HCT116 (cell line): Measurements from ENCODE around the gene CIBAR2.

ENCODE experiments used
- EZH2 ChIP-seq: fragments of 200-600 bp; sonication (generic); IDR thresholded peaks from 2 replicates; pipeline ENCODE4 v1.6.1; 2017; ENCODE audit warnings: antibody characterized with exemption, mixed run types
- EZH2phosphoT487 ChIP-seq: fragments of 200-600 bp; IDR thresholded peaks from 2 replicates; pipeline ENCODE4 v1.6.1; 2018; ENCODE audit warnings: antibody characterized with exemption, borderline replicate concordance
- MAX ChIP-seq: IDR thresholded peaks from 2 replicates; pipeline ENCODE4 v1.6.1; 2012
- POLR2A ChIP-seq: IDR thresholded peaks from 2 replicates; pipeline ENCODE4 v1.7.0; 2011; ENCODE audit warnings: borderline replicate concordance; ENCODE audit not compliant: insufficient read depth, insufficient read length; ENCODE audit errors: extremely low read depth
- POLR2AphosphoS5 ChIP-seq: IDR thresholded peaks from 2 replicates; pipeline ENCODE4 v1.6.1; 2011; ENCODE audit warnings: mild to moderate bottlenecking, low read depth, low read length, moderate library complexity
- RAD21 ChIP-seq: IDR thresholded peaks from 2 replicates; pipeline ENCODE4 v1.6.1; 2012; ENCODE audit warnings: low read depth, mild to moderate bottlenecking
- YY1 ChIP-seq: IDR thresholded peaks from 2 replicates; pipeline ENCODE4 v1.6.1; 2011; ENCODE audit warnings: low read length, low read depth, moderate library complexity, mild to moderate bottlenecking; ENCODE audit not compliant: insufficient replicate concordance; ENCODE audit errors: extremely low read depth
- ZFX ChIP-seq: fragments of 450-650 bp; IDR thresholded peaks from 2 replicates; pipeline ENCODE4 v1.6.1; 2017
- TF ChIP-seq, protein P1 (sequence below), 3 experiments: fragments of 200-600 bp in 1 of 3; sonication (generic) in 1 of 3; IDR thresholded peaks in 2 of 3; conservative IDR thresholded peaks in 1 of 3; 2 replicates each; pipeline ENCODE4 v1.5.1; 2012 to 2017; ENCODE audit warnings: low read depth in 2 of 3, low read length in 2 of 3, antibody characterized with exemption in 1 of 3, borderline replicate concordance in 1 of 3, control low read depth in 1 of 3, mild to moderate bottlenecking in 1 of 3, mixed read lengths in 1 of 3, mixed run types in 1 of 3, moderate library complexity in 1 of 3; ENCODE audit not compliant: insufficient read depth in 1 of 3
- TF ChIP-seq, protein P2 (sequence below): IDR thresholded peaks from 2 replicates; pipeline ENCODE4 v1.6.1; 2012

DNA sequence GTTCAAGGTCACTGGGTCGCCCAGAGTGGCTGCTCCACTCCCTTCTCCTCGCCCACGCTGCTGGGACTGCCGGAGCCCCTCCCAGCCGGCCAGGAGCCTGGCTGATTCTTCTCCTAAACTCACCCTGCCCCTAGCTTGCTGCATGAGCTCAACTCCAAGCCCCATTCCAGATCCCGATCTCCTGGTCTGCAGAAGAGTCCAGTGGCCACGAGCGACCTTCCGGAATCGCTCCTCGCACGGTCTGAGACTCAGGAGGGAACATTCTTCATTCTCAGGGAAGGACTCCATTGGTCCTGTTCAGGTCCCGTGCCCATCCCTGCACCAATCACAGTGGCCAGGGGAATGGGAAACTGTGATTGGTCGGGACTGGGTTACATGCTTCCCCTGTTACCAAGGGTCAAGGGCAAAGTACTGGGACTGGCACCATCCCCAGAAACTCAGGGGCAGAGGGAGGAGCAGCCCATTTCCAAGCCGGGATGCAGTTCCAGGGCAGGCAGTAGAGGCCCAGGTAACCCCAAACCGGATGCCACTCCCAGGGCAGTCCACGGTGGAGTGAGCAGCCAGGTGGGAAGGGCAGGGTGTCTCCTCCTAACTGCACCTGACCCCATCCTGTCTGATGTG, 24.5 kb upstream of the CIBAR2 start:
- TF ChIP-seq, protein P1, sequence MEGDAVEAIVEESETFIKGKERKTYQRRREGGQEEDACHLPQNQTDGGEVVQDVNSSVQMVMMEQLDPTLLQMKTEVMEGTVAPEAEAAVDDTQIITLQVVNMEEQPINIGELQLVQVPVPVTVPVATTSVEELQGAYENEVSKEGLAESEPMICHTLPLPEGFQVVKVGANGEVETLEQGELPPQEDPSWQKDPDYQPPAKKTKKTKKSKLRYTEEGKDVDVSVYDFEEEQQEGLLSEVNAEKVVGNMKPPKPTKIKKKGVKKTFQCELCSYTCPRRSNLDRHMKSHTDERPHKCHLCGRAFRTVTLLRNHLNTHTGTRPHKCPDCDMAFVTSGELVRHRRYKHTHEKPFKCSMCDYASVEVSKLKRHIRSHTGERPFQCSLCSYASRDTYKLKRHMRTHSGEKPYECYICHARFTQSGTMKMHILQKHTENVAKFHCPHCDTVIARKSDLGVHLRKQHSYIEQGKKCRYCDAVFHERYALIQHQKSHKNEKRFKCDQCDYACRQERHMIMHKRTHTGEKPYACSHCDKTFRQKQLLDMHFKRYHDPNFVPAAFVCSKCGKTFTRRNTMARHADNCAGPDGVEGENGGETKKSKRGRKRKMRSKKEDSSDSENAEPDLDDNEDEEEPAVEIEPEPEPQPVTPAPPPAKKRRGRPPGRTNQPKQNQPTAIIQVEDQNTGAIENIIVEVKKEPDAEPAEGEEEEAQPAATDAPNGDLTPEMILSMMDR (IDR thresholded peaks at IDR 0.05 in 2 of 3, conservative IDR thresholded peaks at IDR 0.05 in 1 of 3; ENCODE audit: borderline replicate concordance in 1 of 3, insufficient read depth in 1 of 3, low read depth in 2 of 3, low read length in 2 of 3): no peak
- TF ChIP-seq POLR2AphosphoS5 (no peak), MAX (no peak), YY1 (no peak), EZH2phosphoT487 (no peak), ZFX (no peak), EZH2 (no peak), POLR2A (no peak), RAD21 (no peak)
- TF ChIP-seq, protein P2, sequence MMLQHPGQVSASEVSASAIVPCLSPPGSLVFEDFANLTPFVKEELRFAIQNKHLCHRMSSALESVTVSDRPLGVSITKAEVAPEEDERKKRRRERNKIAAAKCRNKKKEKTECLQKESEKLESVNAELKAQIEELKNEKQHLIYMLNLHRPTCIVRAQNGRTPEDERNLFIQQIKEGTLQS: no peak
